ENCODE data around the gene ANO5. TPM values are rescaled to one million over a fixed set of nuclear protein-coding genes. Genes with fewer than 3 reads are reported as not detected.

ANO5 gene
- total RNA-seq, 2 donors from 2014 or later = 7.5 to 8.2 TPM

- no peak for TF ChIP-seq CTCF (IDR thresholded peaks at IDR 0.05)
- peak; percentile 57 for DNase-seq
- H3K36me3 ChIP-seq = no peaks in the 10 kb centered on the region
- H3K27ac ChIP-seq = peak overlapping the region; percentile 37
- peak overlapping the region; percentile 58 to 66 for H3K9ac ChIP-seq (ENCODE audit: low read depth in 2 of 2, low read length in 2 of 2)
- intact Hi-C loops (cut with DNase I) = no loop called here
- H3K9me3 ChIP-seq = no peaks in the 10 kb centered on the region
- H3K27me3 ChIP-seq = no peaks in the 10 kb centered on the region
- peak overlapping the region; percentile 64 for H3K4me3 ChIP-seq
- H3K4me1 ChIP-seq = no peaks in the 10 kb centered on the region
These were observed 620 bp upstream of the ANO5 start for GRCh38 chr11:22192289-22192641.

GRCh38 chr11:22193348-22194051 is 615 bp downstream of the ANO5 start:
- H3K9ac ChIP-seq (ENCODE audit: low read depth in 2 of 2, low read length in 2 of 2) = peak overlapping the region; percentile 58 to 59
- no peak for TF ChIP-seq CTCF (IDR thresholded peaks at IDR 0.05)

GRCh38 chr11:22194306-22194705 is 1.4 kb downstream of the ANO5 start:
- no peak for DNase-seq
- no peak overlapping the region for H3K9ac ChIP-seq (ENCODE audit: low read depth in 2 of 2, low read length in 2 of 2)
- H3K4me1 ChIP-seq = no peaks in the 10 kb centered on the region
- H3K27me3 ChIP-seq = no peaks in the 10 kb centered on the region
- TF ChIP-seq CTCF (IDR thresholded peaks at IDR 0.05) = no peak
- intact Hi-C loops (cut with DNase I) = no loop called here
- H3K4me3 ChIP-seq = peak overlapping the region; percentile 64
- no peaks in the 10 kb centered on the region for H3K36me3 ChIP-seq
- H3K27ac ChIP-seq = no peak overlapping the region
- H3K9me3 ChIP-seq = no peaks in the 10 kb centered on the region

More at GRCh38 chr11:22193348-22194051, 615 bp downstream of the ANO5 start:
- Histone ChIP-seq H3K36me3 (no peaks in the 10 kb centered on the region), H3K9me3 (no peaks in the 10 kb centered on the region), H3K27me3 (no peaks in the 10 kb centered on the region), H3K4me1 (no peaks in the 10 kb centered on the region), H3K4me3 (peak overlapping the region; percentile 64), H3K27ac (peak overlapping the region; percentile 37)
- intact Hi-C loops (cut with DNase I) = no loop called here
- peak; percentile 34 for DNase-seq

GRCh38 chr11:22194907-22195306 is 2.0 kb downstream of the ANO5 start:
- Histone ChIP-seq H3K27me3 (no peaks in the 10 kb centered on the region), H3K27ac (no peak overlapping the region), H3K9ac (ENCODE audit: low read depth in 2 of 2, low read length in 2 of 2) (no peak overlapping the region), H3K4me1 (no peaks in the 10 kb centered on the region), H3K4me3 (no peak overlapping the region), H3K36me3 (no peaks in the 10 kb centered on the region), H3K9me3 (no peaks in the 10 kb centered on the region)
- intact Hi-C loops (cut with DNase I) = no loop called here
- no peak for DNase-seq
- no peak for TF ChIP-seq CTCF (IDR thresholded peaks at IDR 0.05)

- DNase-seq = no peak
- H3K4me3 ChIP-seq = no peak overlapping the region
- no peaks in the 10 kb centered on the region for H3K27me3 ChIP-seq
- intact Hi-C loops (cut with DNase I) = no loop called here
- no peaks in the 10 kb centered on the region for H3K36me3 ChIP-seq
- H3K4me1 ChIP-seq = no peaks in the 10 kb centered on the region
- no peak for TF ChIP-seq CTCF (IDR thresholded peaks at IDR 0.05)
- no peaks in the 10 kb centered on the region for H3K9me3 ChIP-seq
- no peak overlapping the region for H3K27ac ChIP-seq
- H3K9ac ChIP-seq (ENCODE audit: low read depth in 2 of 2, low read length in 2 of 2) = no peak overlapping the region
These were observed 4.5 kb downstream of the ANO5 start for GRCh38 chr11:22197139-22198005.

Measured in colonic mucosa (tissue), 4 donors.